Activated T-cell treated with anti-CD3 and anti-CD28 coated beads, Interleukin-2, amount 50 U/mL, for 4 hours (primary cell): Measurements from ENCODE around the gene MEPCE. TPM values are rescaled to one million over a fixed set of nuclear protein-coding genes. Genes with fewer than 3 reads are reported as not detected.

ENCODE experiments used
- ATAC-seq, 2 donors: fragments of 200-7000 bp; cut with Tn5 transposase; one replicate each; pipeline ENCODE4 v1.10.0; 2021
- DNase-seq: peaks from one replicate; pipeline ENCODE4 v3.0.0-alpha.2; 2020
- H3K27me3 Mint-ChIP-seq: one replicate; pipeline ENCODE4 v1.8.0; 2021; ENCODE audit warnings: low read depth, mixed read lengths
- H3K36me3 Mint-ChIP-seq: one replicate; pipeline ENCODE4 v1.8.0; 2022; ENCODE audit warnings: mixed read lengths; ENCODE audit not compliant: insufficient read depth
- H3K4me1 Mint-ChIP-seq: one replicate; pipeline ENCODE4 v1.8.0; 2021; ENCODE audit warnings: low read depth, mixed read lengths
- H3K4me3 Mint-ChIP-seq: one replicate; pipeline ENCODE4 v1.8.0; 2021; ENCODE audit warnings: mild to moderate bottlenecking, moderate library complexity, mixed read lengths
- H3K9me3 Mint-ChIP-seq: one replicate; pipeline ENCODE4 v1.8.0; 2021; ENCODE audit warnings: mixed read lengths
- total RNA-seq, 3 donors: library from RNA; stranded (reverse); gene quantifications; one replicate each; pipeline ENCODE4 v1.2.1, GENCODE V29; 2021

Gene MEPCE
- total RNA-seq, 3 donors from 2014 or later = 82.4 to 87.2 (median 84.4) TPM

DNA sequence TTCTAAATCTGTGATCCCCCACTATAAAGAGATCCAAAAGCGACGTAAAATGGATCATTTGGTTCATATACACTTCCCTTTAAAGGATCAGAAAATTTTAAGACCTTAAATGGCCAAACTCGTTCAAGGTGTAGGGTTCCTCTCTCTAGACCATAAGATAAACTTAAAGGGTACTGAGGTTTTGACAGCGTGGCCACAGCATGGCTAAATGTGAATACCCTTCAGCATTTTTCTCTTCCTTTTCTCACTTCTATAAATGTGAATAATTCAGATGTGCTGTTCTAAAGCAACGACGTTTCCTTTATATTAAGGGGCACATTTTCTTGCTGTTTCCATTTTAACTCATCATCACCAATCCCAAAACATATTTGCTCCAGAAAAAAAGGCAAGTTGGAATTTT is 6.3 kb upstream of the MEPCE start:
- Mint-ChIP-seq H3K4me1 (peaks cover 4% of the 10 kb centered on the region), H3K4me3 (no peak overlapping the region), H3K36me3 (no peaks in the 10 kb centered on the region), H3K27me3 (no peaks in the 10 kb centered on the region), H3K9me3 (no peaks in the 10 kb centered on the region)
- no peak for DNase-seq
- no peak for ATAC-seq

- Mint-ChIP-seq H3K27me3 (no peaks in the 10 kb centered on the region), H3K4me3 (no peak overlapping the region), H3K4me1 (peaks cover 4% of the 10 kb centered on the region), H3K36me3 (peaks cover 3% of the 10 kb centered on the region), H3K9me3 (no peaks in the 10 kb centered on the region)
- DNase-seq (no peak), ATAC-seq (no peak)
Measured at GRCh38 chr7:100425347-100425746, 4.3 kb upstream of the MEPCE start.

DNA sequence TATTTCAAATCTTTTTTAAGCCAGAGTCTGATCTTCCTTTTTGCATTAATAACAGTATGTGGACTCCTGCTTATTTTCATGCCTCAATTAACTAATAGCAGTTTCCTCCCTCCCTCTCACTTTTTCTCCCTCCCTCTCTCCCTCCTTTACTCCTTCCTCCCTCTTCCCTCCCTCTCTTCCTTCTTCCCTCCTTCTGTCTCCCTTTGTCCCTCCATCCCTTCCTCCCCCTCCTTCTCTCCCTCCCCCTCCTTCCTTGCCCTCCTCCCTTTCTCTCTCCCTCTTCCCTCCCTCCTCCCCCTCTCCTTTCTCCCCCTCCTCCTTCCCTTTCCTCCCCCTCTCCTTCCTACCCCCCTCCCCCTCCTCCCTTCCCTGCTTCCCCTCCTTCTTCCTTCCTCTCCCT is 3.1 kb upstream of the MEPCE start:
- ATAC-seq (no peak), DNase-seq (no peak)
- no peak overlapping the region for H3K4me3 Mint-ChIP-seq
- H3K9me3 Mint-ChIP-seq = no peaks in the 10 kb centered on the region
- no peaks in the 10 kb centered on the region for H3K27me3 Mint-ChIP-seq
- H3K4me1 Mint-ChIP-seq = peaks cover 12% of the 10 kb centered on the region
- H3K36me3 Mint-ChIP-seq = peaks cover 4% of the 10 kb centered on the region

DNA sequence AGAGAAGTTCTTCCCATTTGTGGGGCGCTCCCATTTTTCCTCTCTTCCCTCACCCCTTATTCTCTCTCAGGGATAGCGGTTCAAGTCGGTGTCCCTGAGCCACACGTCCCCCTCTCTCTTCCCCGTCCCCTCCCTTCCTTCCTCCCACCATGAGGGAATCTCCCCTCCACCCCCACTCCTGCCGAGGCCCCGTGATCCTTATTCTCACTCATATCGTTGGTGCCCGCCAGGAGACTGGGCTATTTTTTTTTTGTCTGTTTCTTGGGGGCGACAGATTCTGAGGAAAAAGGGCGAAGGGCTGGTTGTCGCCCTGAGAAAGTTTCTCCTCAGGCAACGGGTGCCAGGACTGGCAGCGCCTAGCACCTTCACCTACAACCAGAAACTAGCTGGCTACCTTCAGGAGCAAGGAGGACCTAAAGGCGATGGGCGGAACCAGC is 1.9 kb upstream of the MEPCE start:
- H3K9me3 Mint-ChIP-seq = no peaks in the 10 kb centered on the region
- H3K4me1 Mint-ChIP-seq = peaks cover 25% of the 10 kb centered on the region
- H3K27me3 Mint-ChIP-seq = no peaks in the 10 kb centered on the region
- peaks cover 13% of the 10 kb centered on the region for H3K36me3 Mint-ChIP-seq
- ATAC-seq (no peak), DNase-seq (no peak)
- H3K4me3 Mint-ChIP-seq = peak overlapping the region; percentile 86

DNA sequence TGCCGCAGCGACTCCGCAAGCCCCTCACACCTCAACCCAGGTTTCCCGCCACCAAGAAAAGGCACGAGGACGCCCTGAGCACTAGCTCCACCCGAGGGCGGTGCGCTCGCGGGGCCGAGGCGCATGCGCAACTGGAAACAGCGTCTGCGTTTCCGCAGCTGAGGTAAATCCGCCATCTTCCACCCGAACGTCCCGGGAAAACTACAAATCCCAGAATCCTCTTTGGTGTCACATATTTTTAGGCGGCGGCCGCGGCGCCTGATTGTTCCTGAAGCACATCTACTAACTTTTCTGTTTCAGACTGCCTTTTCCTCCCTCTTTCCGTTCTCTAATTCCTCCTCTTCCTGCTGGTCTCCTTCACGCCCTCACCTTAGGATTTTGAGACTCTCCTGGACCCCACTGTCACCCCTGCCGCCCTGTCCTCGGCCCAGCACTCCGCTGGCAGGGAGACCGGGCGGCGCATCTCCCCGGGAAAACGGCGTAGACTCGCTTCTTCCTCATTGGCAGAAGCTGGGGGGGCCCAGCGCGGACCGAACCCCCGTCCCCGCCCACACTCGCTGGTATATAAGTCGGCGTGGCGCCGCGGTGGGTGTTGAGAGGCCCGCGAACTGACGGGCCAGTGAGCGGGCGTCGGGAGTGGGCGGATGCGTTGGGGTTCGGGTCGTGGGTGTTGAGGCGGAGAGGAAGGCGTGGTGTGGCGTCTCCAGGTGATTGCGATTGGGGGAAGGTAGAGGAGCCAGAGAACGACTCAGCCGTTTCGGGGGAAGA is 1.2 kb upstream of the MEPCE start, which contains the start of gene ZCWPW1:
Gene ZCWPW1 (minus strand): TSS at position 505 of the 768 bp plus-strand sequence. CDS start 8,054 bp downstream, outside the sequence.
- peak within 1 kb of the TSS; percentile 86 for H3K4me3 Mint-ChIP-seq
- H3K27me3 Mint-ChIP-seq = no peaks in the 10 kb centered on the region
- no peaks in the 10 kb centered on the region for H3K9me3 Mint-ChIP-seq
- peaks cover 15% of the 10 kb centered on the region for H3K36me3 Mint-ChIP-seq
- H3K4me1 Mint-ChIP-seq = peaks cover 29% of the 10 kb centered on the region
- ATAC-seq (peak; percentile 53 to 54), DNase-seq (peak; percentile 98)

DNA sequence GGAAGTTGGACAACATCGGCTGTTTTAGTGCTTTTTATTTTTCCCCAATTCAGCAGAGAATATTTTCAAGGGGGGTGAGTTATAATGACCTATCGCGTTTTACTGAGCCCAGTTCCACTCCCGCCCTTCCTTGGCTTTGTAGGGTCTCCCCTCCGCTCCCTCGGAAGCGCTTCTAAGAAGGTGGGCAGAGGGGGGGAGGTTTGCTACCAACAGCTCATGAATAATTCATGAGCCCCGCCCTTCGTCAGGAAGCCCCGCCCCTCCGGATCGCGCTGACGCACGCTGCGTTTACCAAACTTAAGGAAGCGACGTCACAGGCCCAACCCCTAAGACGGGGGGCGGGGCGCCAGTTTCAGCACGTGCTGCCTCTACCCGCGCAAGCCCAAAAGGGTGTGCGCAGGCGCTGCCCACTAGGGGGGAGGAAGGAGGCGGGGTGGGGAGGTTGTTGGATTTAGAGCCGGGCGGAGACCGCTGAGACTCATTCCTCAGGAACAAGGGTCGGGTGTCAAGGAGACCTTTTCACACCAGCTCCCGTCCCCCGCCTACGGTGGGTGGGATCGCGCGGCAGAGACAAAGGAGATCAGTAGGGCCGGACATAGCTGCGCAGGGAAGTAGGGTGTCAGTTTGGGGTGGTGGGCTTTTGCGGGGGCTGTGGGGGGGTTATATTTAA is 529 bp upstream of the MEPCE start:
- peak; percentile 100 for DNase-seq
- peak overlapping the region; percentile 86 for H3K4me3 Mint-ChIP-seq
- peaks cover 37% of the 10 kb centered on the region for H3K4me1 Mint-ChIP-seq
- peak; percentile 60 to 64 for ATAC-seq
- H3K9me3 Mint-ChIP-seq = no peaks in the 10 kb centered on the region
- H3K36me3 Mint-ChIP-seq = peaks cover 20% of the 10 kb centered on the region
- H3K27me3 Mint-ChIP-seq = no peaks in the 10 kb centered on the region

DNA sequence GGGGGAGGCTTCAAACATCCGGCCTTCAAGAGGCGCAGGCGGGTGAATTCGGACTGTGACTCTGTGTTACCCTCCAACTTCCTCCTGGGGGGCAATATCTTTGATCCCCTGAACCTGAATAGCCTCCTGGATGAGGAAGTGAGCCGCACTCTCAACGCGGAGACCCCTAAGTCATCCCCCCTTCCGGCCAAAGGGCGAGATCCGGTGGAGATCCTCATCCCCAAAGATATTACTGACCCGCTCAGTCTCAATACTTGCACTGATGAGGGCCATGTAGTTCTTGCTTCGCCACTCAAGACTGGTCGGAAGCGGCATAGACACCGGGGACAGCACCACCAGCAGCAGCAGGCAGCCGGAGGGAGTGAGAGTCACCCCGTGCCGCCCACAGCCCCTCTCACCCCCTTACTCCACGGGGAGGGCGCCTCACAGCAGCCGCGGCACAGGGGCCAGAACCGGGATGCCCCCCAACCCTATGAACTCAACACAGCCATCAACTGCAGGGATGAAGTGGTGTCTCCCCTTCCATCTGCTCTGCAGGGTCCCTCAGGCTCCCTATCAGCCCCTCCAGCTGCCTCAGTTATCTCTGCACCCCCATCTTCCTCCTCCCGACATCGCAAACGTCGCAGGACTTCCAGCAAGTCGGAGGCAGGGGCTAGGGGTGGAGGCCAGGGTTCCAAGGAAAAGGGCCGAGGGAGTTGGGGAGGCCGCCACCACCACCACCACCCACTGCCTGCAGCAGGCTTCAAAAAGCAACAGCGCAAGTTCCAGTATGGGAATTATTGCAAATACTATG is 1.1 kb downstream of the MEPCE start:
- H3K27me3 Mint-ChIP-seq = no peaks in the 10 kb centered on the region
- ATAC-seq = no peak
- peaks cover 31% of the 10 kb centered on the region for H3K36me3 Mint-ChIP-seq
- peaks cover 48% of the 10 kb centered on the region for H3K4me1 Mint-ChIP-seq
- peak overlapping the region; percentile 86 for H3K4me3 Mint-ChIP-seq
- no peaks in the 10 kb centered on the region for H3K9me3 Mint-ChIP-seq
- DNase-seq = peak; percentile 24

DNA sequence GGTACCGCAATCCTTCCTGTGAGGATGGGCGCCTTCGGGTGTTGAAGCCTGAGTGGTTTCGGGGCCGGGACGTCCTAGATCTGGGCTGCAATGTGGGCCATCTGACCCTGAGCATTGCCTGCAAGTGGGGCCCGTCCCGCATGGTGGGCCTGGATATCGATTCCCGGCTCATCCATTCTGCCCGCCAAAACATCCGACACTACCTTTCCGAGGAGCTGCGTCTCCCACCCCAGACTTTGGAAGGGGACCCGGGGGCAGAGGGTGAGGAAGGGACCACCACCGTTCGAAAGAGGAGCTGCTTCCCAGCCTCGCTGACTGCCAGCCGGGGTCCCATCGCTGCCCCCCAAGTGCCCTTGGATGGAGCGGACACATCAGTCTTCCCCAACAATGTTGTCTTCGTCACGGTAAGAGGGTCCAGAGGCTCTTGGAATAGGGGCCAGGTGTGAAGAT is 1.7 kb downstream of the MEPCE start:
- DNase-seq (no peak), ATAC-seq (no peak)
- H3K4me3 Mint-ChIP-seq = peak overlapping the region; percentile 86
- H3K27me3 Mint-ChIP-seq = no peaks in the 10 kb centered on the region
- peaks cover 48% of the 10 kb centered on the region for H3K4me1 Mint-ChIP-seq
- no peaks in the 10 kb centered on the region for H3K9me3 Mint-ChIP-seq
- H3K36me3 Mint-ChIP-seq = peaks cover 32% of the 10 kb centered on the region

GRCh38 chr7:100432053-100432452 is 2.4 kb downstream of the MEPCE start:
- H3K9me3 Mint-ChIP-seq = no peaks in the 10 kb centered on the region
- ATAC-seq (no peak), DNase-seq (no peak)
- peaks cover 34% of the 10 kb centered on the region for H3K36me3 Mint-ChIP-seq
- peak overlapping the region; percentile 86 for H3K4me3 Mint-ChIP-seq
- peaks cover 48% of the 10 kb centered on the region for H3K4me1 Mint-ChIP-seq
- H3K27me3 Mint-ChIP-seq = no peaks in the 10 kb centered on the region

DNA sequence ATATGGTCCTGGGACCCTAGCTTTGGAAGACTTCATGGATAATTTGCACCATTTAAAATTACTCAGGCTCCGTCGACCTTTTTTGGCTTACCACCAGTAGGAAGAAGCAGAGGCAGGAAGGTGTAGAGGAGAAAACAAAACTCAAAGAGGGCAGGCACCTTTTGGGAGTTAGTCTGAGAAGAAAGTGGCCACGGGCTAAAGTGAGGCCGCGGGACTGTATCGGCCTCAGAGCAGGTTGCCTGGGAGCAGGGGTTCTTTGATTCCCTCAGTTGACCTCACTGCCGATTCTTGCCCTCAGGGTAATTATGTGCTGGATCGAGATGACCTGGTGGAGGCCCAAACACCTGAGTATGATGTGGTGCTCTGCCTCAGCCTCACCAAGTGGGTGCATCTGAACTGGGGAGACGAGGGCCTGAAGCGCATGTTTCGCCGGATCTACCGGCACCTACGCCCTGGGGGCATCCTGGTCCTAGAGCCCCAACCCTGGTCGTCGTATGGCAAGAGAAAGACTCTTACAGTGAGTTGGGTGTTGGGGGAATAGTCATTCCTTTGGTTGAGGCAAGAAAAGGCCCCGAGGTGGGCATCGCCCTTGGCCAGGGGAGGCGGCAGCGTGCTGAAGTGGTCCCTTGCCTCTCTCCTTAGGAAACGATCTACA is 3.1 kb downstream of the MEPCE start:
- DNase-seq = no peak
- ATAC-seq = no peak
- Mint-ChIP-seq H3K9me3 (no peaks in the 10 kb centered on the region), H3K4me3 (peak overlapping the region; percentile 19), H3K36me3 (peaks cover 34% of the 10 kb centered on the region), H3K4me1 (peaks cover 48% of the 10 kb centered on the region), H3K27me3 (no peaks in the 10 kb centered on the region)

DNA sequence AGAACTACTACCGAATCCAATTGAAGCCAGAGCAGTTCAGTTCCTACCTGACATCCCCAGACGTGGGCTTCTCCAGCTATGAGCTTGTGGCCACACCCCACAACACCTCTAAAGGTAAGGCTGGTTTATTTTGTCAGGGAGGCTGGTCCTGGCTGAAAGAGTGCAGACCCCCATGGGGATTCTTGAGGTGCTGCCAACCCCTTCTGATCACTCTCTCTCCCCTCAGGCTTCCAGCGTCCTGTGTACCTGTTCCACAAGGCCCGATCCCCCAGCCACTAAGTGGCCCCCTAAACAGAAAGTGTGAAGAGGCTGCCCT is 3.6 kb downstream of the MEPCE start:
- Mint-ChIP-seq H3K4me3 (peak overlapping the region; percentile 19), H3K4me1 (peaks cover 44% of the 10 kb centered on the region), H3K27me3 (no peaks in the 10 kb centered on the region), H3K36me3 (peaks cover 34% of the 10 kb centered on the region), H3K9me3 (no peaks in the 10 kb centered on the region)
- ATAC-seq (no peak), DNase-seq (no peak)

DNA sequence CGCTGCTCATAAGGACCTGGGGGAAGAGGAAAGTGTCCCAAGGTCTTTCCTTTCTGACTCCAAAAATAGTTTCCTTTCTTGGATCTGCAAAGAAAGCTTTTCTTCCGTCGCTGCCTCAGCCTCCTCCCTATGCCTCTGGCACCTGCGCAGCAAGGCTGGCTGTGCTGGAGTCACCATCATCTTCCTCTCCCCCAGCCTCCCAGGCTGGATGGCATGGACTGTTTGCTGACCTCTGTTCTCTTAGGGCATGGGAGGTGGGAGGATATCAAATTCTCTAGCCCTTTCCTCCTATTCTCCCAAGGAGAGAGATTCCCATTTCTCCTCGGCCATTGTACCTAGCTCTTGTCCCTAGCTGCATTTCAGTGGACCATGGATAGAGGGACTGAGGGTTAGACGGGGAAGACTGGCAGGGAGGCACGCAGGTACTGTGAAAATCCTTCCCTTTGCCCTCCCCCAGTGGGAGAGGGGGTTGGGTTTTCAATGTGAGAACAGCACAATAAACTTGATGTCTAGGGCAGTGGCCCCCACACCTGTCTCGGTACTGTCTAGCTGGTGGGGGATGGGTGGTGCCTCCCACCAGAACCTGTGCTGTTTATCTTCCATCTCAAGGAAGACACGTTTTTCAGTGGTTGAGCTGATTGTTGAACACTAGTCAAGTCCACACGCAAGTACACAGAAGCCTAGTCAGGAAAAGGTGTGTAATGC is 4.1 kb downstream of the MEPCE start:
- Mint-ChIP-seq H3K4me3 (peak overlapping the region; percentile 90), H3K4me1 (peaks cover 44% of the 10 kb centered on the region), H3K36me3 (peaks cover 34% of the 10 kb centered on the region), H3K27me3 (no peaks in the 10 kb centered on the region), H3K9me3 (no peaks in the 10 kb centered on the region)
- no peak for ATAC-seq
- DNase-seq = no peak

DNA sequence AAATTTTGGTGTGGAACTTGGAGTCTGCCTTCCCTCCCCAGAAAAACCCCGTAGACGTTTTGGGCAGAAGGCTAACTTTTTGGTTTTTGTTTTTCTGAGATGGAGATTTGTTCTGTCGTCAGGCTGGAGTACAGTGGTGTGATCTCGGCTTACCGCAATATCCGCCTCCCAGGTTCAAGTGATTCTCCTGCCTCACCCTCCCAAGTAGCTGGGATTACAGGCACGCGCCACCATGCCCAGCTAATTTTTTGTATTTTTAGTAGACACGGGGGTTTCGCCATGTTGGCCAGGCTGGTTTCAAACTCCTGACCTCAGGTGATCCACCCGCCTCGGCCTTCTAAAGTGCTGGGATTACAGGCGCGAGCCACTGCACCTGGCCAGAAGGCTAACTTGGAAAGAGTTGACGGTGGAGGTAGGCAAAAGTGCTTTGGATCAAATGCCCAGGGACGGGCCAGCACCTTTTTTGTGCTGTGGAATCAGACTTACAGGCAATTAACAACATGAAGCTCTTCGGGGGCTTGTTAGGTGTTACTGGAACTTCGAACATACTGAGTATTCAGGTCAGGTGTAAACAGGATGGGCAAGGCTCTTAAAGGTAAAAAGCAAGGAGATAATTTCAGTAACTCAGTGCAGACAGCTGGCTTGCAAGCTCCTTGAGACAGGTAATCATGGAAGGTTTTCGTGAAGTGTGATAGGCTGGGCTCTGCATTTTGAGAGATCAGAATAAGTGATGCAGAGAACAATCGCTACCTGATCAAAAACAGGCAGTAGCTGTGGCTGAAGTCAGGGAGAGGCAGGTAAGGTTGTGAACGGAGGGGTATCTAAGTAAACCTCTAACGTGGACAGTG is 4.9 kb downstream of the MEPCE start:
- no peak for DNase-seq
- peaks cover 44% of the 10 kb centered on the region for H3K4me1 Mint-ChIP-seq

More for the DNA sequence above, 4.9 kb downstream of the MEPCE start:
- peaks cover 33% of the 10 kb centered on the region for H3K36me3 Mint-ChIP-seq
- H3K27me3 Mint-ChIP-seq = no peaks in the 10 kb centered on the region
- no peaks in the 10 kb centered on the region for H3K9me3 Mint-ChIP-seq
- H3K4me3 Mint-ChIP-seq = peak overlapping the region; percentile 90
- no peak for ATAC-seq
